Measurements from ENCODE around the gene CYB5D1.
A peak's percentile ranks its signal among the peaks of the same experiment; 100 is the strongest.
"Not testable (repeated sequence)": the region's sequence is repeated elsewhere in the genome, so short reads cannot be mapped to it uniquely, and the experiment has no call there.

Gene CYB5D1, protein sequence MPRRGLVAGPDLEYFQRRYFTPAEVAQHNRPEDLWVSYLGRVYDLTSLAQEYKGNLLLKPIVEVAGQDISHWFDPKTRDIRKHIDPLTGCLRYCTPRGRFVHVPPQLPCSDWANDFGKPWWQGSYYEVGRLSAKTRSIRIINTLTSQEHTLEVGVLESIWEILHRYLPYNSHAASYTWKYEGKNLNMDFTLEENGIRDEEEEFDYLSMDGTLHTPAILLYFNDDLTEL

DNA sequence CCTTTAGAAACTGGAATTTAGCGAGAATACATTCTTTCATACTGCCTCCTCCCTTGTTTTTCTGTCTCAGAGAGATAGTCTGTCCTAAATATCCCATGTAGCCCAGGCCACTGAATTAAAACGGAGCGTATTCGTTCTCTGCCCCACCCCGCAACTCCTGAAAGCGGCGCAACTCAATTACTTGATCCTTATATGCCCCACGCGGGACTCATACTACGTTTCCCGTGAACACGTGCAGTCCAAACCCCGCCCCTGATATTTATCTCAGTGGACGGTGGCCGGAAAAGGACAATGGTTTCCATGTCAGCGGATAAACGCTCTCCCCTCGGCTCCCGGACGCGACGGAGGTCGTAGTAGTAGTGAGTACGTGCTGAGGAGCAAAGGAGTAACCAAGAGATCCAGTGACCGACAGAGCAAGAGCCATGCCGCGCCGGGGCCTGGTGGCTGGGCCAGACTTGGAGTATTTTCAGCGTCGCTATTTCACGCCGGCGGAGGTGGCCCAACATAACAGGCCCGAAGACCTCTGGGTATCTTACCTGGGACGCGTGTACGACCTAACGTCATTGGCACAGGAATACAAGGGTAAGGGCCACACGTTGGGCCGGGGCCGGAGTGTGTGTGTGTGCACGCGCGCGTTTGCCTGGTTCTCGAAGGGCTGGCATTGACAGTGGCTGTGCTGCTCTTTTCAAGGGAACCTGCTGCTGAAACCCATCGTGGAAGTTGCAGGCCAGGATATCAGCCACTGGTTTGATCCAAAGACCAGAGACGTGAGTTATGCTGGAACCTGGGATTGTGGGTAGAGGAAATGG lies at the start of gene CYB5D1:
CYB5D1 (plus strand) TSS at position 291 of the 809 bp plus-strand sequence; CDS start at position 423, 132 bp downstream.
- DNase-seq, result peak; percentile 92

DNA sequence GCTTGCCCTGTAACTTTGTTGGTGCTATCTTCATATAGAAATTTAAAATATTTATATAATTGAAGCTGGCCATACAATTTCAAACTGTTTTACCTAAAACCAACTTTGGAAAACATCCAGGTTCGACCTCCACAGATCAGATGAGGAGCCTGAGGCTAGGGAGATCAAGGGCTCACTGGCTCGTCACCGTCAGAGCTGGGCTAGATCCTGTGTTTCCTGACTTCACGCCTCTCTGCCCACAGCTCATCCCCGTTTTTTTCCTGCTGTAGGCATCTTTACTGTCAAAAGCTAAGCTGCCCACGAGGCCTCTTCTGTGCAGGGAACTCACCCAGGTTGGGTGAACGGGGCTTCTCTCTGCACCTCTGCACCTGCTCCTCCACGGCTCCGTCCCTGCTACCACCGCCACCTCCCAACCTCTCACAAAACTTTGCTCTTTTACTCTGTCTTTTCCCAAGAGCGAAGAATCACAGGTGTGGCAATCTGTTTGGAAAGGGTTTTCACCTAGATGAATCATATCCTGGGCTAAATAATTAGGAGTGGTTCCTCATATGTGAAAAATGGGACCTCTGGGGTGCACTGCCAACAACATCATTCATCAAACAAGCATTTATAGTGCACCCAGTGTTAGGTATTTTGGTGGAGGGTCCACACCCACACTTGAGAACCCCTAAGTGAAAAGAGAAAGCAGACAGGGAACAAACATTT lies 48.6 kb upstream of the CYB5D1 start:
- no peak for DNase-seq

DNA sequence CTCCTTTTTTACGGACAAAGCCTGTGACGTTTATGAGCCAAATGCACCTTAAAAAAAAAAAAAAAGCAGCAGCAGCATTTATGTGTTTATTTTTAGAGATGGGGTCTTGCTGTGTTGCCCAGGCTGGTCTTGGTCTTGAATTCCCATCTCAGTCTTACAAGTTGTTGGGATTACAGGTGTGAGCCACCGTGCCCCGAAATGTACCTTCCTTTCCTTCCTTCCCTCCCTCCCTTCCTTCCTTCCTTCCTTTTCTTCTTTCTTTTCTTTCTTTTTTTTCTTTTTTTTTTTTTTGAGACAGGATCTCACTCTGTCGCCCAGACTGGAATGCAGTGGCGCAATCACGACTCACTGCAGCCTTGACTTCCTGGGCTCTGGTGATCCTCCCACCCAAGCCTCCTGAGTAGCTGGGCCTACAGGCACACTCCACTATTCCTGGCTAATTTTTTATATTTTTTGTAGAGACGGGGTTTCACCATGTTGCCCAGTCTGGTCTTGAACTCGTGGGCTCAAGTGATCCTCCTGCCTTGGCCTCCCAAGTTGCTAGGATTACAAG lies 47.9 kb upstream of the CYB5D1 start:
- not testable (repeated sequence) for DNase-seq

DNA sequence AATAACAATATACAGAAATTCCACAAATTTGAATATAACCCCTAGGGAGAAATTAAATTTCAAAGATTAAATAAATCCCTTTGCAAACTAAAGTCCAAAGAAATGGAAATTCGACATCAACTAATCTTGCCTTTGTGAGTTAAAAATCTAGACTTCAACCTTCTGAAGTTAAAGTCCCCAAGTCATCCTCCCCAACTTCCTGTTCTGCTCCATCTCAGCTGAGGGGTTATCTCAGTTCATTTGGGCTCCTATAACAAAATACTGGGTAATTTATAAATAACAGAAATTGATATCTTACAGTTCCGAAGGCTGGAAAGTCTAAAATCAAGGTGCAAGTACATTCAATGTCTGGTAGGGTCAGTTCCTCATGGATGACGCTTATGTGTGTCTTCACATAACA lies 46.6 kb upstream of the CYB5D1 start:
- no peak for DNase-seq

DNA sequence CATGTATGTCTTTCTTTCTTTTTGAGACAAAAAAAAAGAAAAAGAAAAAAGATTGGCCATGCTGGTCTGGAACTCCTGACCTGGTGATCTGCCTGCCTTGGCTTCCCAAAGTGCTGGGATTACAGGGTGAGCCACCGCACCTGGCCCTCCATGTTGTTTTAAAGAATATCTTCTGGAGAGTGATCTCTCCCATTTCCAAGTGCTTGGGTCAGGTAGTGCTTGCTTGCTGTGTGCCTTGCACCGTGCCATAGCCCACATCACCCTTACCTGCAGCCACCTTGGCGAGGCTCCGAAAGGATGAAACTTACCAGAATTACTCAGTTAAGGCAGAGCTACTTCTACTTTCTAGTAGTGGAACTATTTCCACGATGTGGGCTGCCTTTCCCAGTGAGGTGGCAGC lies 42.8 kb upstream of the CYB5D1 start:
- no peak for DNase-seq

DNA sequence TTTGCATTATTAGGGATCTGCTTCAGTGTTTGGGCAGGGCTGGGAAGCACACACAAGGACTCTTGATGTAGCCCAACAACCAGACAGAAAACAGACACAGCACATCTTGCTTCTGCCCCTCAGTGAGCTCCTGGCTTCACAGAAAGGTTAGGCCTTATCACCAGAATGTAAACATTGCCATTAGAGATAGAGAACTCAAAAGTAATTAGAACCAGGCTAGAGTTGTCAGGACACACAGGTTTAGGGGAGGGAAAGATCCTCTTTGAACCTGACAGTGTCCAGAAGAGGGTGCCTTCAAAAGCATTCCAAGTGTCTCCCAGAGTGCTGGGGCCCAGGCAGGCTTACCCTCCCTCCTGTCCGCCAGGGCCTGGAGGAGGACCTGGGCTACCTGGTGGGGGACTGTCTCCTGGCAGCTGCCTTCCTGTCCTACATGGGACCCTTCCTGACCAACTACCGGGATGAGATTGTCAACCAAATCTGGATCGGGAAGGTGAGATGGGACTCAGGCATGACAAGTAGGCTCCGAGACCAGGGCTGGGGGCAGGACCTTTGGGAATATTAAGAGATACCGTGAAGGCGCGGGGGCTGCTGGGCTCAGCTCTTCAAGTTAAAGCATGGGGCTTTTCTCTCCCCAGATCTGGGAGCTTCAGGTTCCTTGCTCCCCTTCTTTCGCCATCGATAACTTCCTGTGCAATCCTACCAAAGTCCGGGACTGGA lies 40.7 kb upstream of the CYB5D1 start:
- DNase-seq, result no peak

DNA sequence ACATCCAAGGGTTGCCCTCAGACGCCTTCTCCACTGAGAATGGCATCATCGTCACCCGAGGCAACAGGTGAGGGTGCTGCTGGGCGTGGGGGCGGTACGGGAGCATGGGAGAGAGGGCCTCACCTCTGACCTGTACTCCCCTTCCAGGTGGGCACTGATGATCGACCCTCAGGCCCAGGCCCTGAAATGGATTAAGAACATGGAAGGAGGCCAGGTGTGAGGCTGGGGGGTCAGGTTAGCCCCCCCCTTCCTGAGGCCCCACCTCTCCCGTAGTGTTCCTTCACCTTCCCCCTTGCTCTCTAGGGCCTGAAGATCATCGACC lies 40.2 kb upstream of the CYB5D1 start:
- no peak for DNase-seq

DNA sequence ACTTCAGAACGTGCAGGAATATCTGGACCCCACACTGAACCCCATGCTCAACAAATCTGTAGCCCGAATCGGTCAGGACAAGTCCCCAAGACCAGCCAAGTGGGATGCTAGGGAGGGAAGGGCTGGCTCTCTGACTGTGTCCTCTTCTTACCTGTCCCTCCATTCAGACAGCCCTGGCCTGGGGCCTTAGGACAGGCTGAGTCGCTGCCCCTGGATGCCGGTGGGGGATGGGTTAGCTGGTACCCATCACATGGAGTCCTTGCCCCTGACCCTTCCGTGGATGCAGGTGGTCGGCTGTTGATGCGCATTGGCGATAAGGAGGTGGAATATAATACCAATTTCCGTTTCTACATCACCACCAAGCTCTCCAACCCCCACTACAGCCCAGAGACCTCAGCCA lies 39.8 kb upstream of the CYB5D1 start:
- no peak for DNase-seq

DNA sequence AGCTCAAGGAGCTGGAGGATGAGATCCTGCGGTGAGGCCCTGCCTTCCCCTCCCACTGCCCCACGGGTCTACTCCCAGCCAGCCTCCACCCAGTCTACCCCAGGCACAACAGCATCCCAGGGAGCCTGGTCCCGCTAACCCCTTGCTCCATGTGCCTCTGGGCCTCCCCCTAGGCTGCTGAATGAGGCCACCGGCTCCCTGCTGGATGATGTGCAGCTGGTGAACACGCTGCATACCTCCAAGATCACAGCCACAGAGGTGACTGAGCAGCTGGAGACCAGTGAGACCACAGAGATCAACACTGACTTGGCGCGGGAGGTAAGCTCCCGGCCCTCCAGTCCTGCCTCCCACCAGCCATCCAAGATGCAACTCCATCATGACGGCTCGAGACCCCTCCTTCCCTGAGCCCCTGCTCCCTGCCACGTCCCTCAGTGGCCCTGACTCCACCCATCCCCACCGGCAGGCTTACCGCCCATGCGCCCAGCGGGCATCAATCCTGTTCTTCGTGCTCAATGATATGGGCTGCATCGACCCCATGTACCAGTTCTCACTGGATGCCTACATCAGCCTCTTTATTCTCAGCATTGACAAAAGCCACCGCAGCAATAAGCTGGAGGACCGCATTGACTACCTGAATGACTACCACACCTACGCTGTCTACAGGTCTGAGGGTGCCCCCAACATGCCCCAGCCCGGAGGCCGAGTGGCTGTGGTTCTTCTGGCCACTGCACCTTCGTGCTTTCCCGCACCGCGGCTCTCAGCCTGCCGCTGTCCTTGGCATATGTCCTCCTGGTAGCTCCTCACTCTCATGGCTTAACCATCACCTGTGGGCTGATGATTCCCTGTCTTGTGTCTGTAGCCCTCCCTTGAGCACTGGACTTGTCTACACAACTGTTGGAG lies 38.8 kb upstream of the CYB5D1 start:
- no peak for DNase-seq

DNA sequence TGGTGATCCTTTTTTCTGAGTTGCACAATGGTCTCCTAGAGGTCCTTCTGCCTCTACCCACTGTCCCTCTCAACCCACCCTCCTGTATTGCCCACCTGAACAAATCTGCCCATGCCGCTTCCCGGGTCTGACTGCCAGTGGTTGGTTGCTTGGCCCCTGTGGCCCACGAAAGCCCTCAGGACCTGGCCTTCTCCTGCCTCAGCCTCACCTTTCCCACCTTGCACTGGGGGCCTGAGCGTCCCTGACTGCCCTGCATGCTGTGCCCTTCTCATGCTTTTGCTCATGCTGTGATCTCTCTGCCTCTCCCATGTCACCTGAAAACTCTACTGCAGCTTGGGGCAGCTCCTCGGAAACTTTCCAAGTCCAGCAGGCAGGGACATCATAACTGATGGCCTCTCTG lies 37.6 kb upstream of the CYB5D1 start:
- no peak for DNase-seq

DNA sequence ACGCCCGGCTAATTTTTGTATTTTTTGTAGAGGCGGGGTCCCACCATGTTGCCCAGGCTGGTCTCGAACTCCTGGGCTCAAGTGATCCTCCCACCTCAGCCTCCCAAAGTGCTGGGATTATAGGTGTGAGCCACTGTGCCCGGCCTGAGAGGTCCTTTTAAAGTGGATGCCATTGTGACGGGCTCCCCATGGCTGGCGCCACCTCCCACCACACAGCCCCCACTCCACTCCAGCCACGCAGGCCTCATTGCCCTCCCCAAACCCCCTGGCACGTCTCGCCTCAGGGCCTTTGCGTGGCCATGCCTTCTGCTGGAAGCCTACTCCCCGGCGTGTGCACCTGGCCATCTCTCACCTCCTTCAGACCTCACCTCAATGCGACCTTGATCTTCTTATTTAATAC lies 35.7 kb upstream of the CYB5D1 start:
- no peak for DNase-seq

DNA sequence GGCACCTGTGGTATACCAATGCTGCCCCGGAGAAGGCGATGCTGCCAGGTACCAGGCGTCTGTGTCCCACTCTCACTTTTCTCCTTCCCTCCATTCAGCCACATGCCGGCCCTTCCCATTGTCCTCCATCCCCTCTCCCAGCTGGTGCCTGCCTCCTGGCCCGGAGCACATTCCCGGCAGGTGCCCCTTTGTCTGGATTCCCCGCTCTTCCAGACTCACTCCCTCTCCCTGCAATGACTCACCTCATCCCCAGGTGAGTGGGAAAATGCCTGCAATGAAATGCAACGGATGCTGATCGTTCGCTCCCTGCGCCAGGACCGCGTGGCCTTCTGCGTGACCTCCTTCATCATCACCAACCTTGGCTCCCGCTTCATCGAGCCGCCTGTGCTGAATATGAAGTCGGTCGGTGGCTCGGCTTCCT lies 34.2 kb upstream of the CYB5D1 start:
- DNase-seq, result no peak

DNA sequence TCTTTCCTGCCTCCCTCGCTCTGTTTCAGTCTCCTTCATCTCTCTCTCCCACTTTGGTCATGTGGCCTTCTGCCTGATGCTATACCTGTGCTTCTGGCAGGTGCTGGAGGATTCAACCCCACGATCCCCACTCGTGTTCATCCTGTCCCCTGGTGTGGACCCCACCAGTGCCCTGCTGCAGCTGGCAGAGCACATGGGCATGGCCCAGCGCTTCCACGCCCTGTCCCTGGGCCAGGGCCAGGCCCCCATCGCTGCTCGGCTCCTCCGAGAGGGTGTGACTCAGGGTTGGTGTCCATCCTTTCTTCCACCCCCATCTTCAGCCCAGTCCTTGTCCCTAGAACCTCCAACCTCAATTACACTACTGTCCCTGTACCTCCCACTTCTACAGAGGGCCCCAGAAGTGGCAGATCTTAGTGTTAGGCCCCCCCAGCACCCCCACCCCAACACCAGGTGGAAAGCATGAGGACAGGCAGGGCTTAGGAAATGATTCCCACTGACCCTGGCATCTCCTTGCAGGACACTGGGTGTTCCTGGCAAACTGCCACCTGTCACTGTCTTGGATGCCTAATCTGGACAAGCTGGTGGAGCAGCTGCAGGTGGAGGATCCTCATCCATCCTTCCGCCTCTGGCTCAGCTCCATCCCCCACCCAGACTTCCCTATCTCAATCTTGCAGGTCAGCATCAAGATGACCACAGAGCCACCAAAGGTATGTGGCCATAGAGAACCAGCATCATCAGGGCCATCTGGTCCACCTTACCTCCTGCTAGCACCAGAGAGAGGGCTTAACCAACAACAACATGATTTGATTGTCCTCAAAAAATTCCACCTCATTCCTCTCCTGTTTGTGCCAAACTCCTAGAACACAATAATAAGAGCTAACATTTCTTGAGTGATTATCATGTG lies 33.5 kb upstream of the CYB5D1 start:
- DNase-seq, result no peak

DNA sequence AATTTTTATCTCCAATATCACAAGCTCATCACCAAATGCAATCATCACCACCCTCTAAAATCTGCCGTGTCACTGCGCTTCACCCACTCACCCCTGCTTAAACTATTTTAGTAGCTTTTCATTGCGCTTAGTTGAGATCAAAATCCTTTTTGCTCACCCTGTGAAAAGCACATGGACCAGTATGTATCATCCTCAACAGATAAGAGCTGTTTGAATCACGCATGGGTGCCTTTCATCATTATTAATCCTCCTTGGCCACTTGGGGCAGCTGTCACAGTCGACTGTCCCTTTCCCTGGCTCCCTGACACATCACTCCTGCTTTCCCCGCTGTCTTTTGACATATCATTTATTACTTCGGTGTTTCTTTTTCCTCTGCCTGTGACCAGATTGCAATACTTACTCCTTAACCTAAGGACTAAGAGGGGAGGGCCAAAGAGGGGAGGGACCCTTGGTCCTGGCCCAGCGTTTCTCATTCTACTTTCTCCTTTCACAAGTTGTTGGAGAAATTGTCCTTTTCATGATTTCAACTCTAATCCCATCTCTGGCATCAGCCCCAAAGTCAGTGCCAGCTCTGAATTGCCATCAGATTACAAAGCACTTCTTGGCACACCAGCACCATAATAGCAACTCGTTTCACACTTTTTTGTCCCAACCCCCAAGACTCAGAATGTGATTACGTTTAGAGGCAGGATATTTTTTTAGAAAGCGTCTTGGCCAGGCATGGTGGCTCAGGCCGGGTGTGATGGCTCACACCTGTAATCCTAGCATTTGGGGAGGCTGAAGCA lies 32.4 kb upstream of the CYB5D1 start:
- no peak for DNase-seq

DNA sequence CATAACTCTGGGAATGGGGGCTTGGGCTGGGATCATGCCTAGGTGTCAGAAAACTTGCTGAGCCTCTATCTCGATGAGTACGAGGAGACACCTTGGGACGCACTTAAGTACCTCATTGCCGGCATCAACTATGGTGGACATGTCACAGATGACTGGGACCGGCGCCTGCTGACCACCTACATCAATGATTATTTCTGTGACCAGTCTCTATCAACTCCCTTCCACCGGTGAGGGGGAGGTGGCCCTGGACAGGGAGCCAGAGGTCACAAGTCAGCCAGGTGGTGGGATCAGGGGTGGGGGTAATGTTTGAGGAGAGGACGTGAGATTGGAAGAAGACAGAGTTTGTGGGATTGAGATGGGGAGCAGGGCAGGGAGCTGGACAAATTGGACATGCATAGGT lies 27.2 kb upstream of the CYB5D1 start:
- DNase-seq, result no peak

DNA sequence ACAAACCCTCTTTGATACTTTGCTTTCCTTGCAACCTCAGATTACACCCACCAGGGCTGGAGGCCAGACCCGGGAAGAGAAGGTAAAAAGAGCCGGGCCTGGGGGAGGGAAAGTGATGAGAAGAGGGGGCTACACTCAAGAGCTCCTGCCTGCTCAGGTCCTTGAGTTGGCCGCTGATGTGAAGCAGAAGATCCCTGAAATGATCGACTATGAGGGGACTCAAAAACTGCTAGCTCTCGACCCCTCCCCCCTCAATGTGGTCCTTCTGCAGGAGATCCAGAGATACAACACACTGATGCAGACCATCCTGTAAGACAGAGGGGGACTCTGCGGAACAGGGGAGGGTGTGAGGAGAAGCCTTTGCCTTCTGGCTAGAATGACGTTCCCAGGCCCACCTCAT lies 26.6 kb upstream of the CYB5D1 start:
- DNase-seq, result no peak

DNA sequence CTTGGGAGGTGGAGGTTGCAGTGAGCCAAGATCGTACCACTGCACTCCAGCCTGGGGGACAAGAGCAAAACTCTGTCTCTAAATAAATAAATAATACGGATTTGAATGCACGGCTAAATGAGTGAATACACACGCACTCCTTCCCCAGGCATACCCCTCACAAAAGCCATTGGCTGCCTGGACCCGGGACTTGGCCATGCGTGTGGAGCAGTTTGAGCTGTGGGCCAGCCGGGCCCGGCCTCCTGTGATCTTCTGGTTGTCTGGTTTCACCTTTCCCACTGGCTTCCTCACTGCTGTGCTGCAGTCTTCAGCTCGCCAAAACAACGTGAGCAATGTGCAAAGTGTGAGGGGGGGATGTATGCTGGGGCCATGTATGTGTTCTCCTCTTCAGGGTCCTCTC lies 25.4 kb upstream of the CYB5D1 start:
- DNase-seq, result no peak

DNA sequence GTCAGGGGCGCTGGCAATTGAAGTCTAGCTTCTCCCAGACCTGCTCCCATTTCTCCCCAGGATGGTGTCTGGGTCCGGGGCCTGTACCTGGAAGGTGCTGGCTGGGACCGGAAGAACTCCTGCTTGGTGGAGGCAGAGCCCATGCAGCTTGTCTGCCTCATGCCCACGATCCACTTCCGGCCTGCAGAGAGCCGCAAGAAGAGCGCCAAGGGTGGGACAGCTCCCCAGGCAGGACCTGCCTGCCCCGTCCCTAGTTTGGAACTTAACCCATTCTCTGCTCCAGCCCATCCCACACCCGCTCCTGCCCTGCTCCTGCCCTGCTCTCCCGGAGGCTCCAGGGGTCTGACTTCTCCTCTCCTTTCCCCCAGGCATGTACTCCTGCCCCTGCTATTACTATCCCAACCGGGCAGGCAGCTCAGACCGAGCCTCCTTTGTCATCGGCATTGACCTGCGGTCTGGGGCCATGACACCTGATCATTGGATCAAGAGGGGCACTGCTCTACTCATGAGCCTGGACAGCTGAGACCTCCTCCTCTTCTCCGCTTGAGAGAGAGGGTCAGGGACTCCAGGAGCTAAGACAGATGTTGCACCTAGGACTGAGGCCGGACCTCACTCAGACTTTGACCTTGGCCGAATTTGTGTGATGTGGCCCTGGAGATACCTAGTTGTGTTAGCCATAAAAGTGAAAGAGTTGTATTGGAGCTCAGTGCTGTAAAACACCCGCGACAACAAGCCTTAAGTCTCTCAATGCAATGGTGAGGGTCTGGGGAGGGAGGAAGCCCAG lies 24.6 kb upstream of the CYB5D1 start:
- no peak for DNase-seq

All from CD4-positive, alpha-beta T cell treated with Interleukin-15 for 1 hour (primary cell).